ENCODE measurements around the gene NR5A1.

Gene NR5A1

GRCh38 chr9:124500028-124500795 is 7.0 kb downstream of the NR5A1 start:
- DNase-seq: no peak
- no peak for TF ChIP-seq POLR2A (IDR thresholded peaks at IDR 0.05; ENCODE audit: low read length)
- no peak for TF ChIP-seq GATA1 (IDR thresholded peaks at IDR 0.05; ENCODE audit: low read depth, low read length)

DNA sequence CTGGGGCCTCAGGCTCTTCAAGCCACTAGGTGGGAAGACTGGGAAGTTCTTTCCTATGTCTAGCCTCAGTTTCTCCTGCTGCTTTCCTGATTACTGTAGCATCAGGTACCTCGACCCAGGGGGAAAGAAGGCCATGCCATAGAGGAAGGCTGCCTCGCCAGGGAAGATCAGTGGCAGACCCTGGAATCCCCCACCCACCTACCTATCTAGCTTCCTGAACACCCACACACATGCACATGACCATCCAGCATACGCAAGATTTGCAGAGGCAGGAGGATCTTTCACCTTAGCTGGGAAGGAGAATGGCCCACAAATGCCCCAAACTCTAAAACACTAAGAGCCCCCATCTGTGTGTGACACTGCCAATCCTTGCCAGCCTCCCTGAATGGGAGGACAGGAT is 8.0 kb downstream of the NR5A1 start:
- no peak for TF ChIP-seq POLR2A (IDR thresholded peaks at IDR 0.05; ENCODE audit: low read length)
- TF ChIP-seq GATA1 (IDR thresholded peaks at IDR 0.05; ENCODE audit: low read depth, low read length): no peak
- DNase-seq: no peak

GRCh38 chr9:124498499-124499146 is 8.6 kb downstream of the NR5A1 start:
- TF ChIP-seq POLR2A (IDR thresholded peaks at IDR 0.05; ENCODE audit: low read length): no peak
- no peak for TF ChIP-seq GATA1 (IDR thresholded peaks at IDR 0.05; ENCODE audit: low read depth, low read length)
- DNase-seq: no peak

DNA sequence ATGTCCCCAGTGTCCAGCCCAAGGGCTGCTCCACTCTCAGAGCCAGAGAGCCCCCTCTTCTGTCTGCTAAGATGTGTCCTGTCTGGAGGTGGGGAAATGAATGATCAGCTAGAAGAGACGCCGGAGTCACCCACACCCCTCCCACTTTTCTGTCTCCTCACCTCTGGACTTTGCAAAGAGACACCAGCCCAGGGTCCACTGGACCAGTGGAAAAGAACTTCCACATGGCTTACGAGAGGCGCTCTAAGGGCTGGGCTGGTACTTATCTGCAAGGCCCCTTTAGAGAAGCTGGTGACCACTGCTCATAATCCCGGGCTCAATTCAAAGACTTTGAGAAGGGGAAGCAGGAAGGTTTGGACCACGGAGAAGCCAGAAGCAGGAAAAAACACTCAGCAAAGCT is 9.2 kb downstream of the NR5A1 start:
- no peak for DNase-seq
- no peak for TF ChIP-seq POLR2A (IDR thresholded peaks at IDR 0.05; ENCODE audit: low read length)

GRCh38 chr9:124497441-124497840 is 9.8 kb downstream of the NR5A1 start:
- DNase-seq: no peak

GRCh38 chr9:124496463-124496862 is 10.7 kb downstream of the NR5A1 start:
- DNase-seq: no peak
- TF ChIP-seq GATA1 (IDR thresholded peaks at IDR 0.05; ENCODE audit: low read depth, low read length) (no peak), POLR2A (IDR thresholded peaks at IDR 0.05; ENCODE audit: low read length) (no peak)

More at GRCh38 chr9:124497441-124497840, 9.8 kb downstream of the NR5A1 start:
- TF ChIP-seq GATA1 (IDR thresholded peaks at IDR 0.05; ENCODE audit: low read depth, low read length): no peak
- TF ChIP-seq POLR2A (IDR thresholded peaks at IDR 0.05; ENCODE audit: low read length): no peak

DNA sequence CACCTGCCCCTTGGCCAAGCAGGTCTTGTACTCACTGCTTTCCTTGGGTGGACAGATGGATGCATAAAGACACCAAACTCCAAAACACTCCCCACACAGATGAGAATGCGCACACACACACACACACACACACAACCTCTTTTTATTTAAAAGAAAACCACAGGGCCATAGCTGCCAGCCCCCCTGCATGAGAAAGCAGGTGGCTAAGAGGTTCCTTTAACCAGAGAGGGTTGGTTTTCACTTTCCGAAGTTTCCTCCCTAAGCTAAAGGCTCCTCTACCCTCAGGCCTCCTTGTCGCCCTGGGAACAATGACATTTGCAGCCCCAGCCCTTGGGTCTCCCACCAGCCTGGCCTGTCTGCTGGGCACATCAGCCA is 11.1 kb downstream of the NR5A1 start:
- TF ChIP-seq POLR2A (IDR thresholded peaks at IDR 0.05; ENCODE audit: low read length) (no peak), GATA1 (IDR thresholded peaks at IDR 0.05; ENCODE audit: low read depth, low read length) (no peak)
- no peak for DNase-seq

DNA sequence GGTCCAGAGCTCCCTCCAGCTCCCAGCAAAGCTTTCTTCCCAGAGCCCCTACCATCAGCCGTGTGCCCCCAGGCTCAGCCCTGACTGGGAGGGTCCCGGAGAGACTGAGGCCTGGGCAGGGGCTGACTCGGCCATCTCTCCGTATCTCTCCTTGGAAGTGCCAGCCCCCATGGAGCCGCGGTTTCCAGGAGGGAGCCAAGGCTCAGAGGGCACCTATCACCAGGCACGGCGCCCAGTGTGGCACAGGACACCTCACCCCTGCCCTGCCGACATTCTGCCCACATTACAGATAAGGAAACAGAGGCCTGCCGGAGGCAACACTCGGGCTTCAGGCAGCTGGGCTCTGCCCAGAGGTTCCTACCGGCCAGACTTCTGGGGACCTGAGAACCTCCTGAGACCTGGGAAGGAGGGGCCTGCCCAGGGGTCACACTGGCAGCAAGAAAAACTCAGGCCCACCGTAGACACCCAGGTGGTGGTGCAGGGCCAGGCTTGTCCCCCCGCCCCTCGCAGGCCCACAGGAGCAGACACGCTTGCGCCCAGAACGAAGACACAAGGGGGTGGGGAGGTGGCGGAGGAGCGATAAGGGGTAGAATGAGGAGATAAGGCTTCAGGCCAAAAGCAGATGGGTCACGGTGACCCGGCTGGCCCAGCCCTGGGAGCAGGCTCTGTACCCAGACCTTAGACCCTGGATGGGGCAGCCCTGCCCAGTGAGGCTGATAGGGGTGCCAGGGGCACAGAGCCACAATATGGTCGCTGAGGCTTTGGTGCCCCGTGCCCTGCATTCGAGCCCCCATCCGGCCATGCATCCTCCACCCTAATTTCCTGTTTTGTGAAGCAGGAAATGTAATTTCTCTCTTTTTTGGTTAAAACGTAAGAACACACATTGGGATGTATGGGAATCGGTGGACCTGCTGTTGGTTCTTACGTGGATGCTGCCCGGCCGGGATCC is 11.8 kb downstream of the NR5A1 start:
- TF ChIP-seq POLR2A (IDR thresholded peaks at IDR 0.05; ENCODE audit: low read length) (no peak), GATA1 (IDR thresholded peaks at IDR 0.05; ENCODE audit: low read depth, low read length) (peak; percentile 19)
- DNase-seq: peak; percentile 70 to 81

- no peak for TF ChIP-seq POLR2A (IDR thresholded peaks at IDR 0.05; ENCODE audit: low read length)
- no peak for TF ChIP-seq GATA1 (IDR thresholded peaks at IDR 0.05; ENCODE audit: low read depth, low read length)
- DNase-seq: no peak
These were observed 13.3 kb downstream of the NR5A1 start for GRCh38 chr9:124493794-124494479.

- no peak for TF ChIP-seq GATA1 (IDR thresholded peaks at IDR 0.05; ENCODE audit: low read depth, low read length)
- no peak for TF ChIP-seq POLR2A (IDR thresholded peaks at IDR 0.05; ENCODE audit: low read length)
- no peak for DNase-seq
These were observed 14.0 kb downstream of the NR5A1 start for GRCh38 chr9:124493218-124493617.

GRCh38 chr9:124492818-124493217 is 14.4 kb downstream of the NR5A1 start:
- DNase-seq: no peak
- no peak for TF ChIP-seq GATA1 (IDR thresholded peaks at IDR 0.05; ENCODE audit: low read depth, low read length)

- TF ChIP-seq GATA1 (IDR thresholded peaks at IDR 0.05; ENCODE audit: low read depth, low read length) (no peak), POLR2A (IDR thresholded peaks at IDR 0.05; ENCODE audit: low read length) (no peak)
- DNase-seq: no peak
These were observed 15.9 kb downstream of the NR5A1 start for GRCh38 chr9:124491049-124491975.

DNA sequence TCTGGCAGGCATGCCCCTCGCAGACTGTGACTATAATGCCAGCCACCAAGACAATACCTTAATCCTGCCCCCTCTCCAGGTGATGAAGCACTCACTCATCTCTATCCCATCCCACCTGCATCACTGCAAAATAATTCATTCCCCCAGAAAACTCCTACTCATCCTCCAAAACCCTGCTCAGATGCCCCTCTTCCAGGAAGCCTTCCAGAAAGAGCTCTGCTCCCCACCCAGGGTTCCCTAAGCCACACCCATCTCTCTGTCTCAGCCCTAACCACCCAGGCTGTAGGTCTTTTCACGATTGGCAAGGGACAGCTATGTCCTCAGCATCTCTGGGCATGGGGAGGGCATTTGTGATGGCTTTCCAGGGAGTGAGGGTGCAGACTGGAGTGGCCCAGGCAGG is 17.2 kb downstream of the NR5A1 start:
- no peak for TF ChIP-seq GATA1 (IDR thresholded peaks at IDR 0.05; ENCODE audit: low read depth, low read length)
- TF ChIP-seq POLR2A (IDR thresholded peaks at IDR 0.05; ENCODE audit: low read length): no peak
- DNase-seq: no peak

Measured in erythroblast (primary cell).